Endothelial cell of umbilical vein (primary cell): Measurements from ENCODE around the gene SHC1. TPM values are rescaled to one million over a fixed set of nuclear protein-coding genes. Genes with fewer than 3 reads are reported as not detected.

ENCODE experiments used
- BruUV-seq: library from RNA; stranded (reverse); fragments of 400-500 nt; replicated peaks from 2 replicates; lab custom pipeline; 2021; lab: Mats Ljungman, UMichigan
- CTCF ChIA-PET: fragments of 300-600, 350-600 bp; sonication (Branson Sonifier 250); formaldehyde crosslinking; loops from one replicate; lab custom pipeline; 2021; ENCODE audit warnings: antibody characterized with exemption, inconsistent platforms; lab: Charles Lee
- POLR2A ChIA-PET: fragments of 300-600, 350-600 bp; sonication (Branson Sonifier 250); formaldehyde crosslinking; loops from one replicate; lab custom pipeline; 2021; ENCODE audit warnings: antibody characterized with exemption, inconsistent platforms; lab: Charles Lee
- DNase-seq: peaks from one replicate; pipeline ENCODE4 v3.0.0-alpha.2; 2011; ENCODE audit warnings: low read depth, low spot score
- FAIRE-seq: peaks from 2 replicates; lab custom pipeline; 2011; peaks lifted over from hg19 to GRCh38; lab: Jason Lieb, UNC
- H2AFZ ChIP-seq: 2 replicates; pipeline ENCODE4 v1.6.0; 2012; ENCODE audit warnings: low read depth, low read length, control low read depth, inconsistent platforms
- H3K27ac ChIP-seq: 2 replicates; pipeline ENCODE4 v1.5.1; 2011; ENCODE audit warnings: low read depth, mild to moderate bottlenecking, control low read depth, low read length, moderate library complexity; ENCODE audit not compliant: insufficient read depth
- H3K27me3 ChIP-seq, 2 experiments: 2 replicates each; pipeline versions ENCODE4 v1.6.0 to v1.6.1; 2011; ENCODE audit warnings: low read length in 2 of 2, mixed read lengths in 1 of 2; ENCODE audit not compliant: control insufficient read depth in 2 of 2, insufficient read depth in 2 of 2
- H3K36me3 ChIP-seq, 2 experiments: 2 replicates in 1 of 2; 3 replicates in 1 of 2; pipeline ENCODE4 v1.5.1; 2011; ENCODE audit warnings: low read length in 2 of 2, mild to moderate bottlenecking in 1 of 2, moderate library complexity in 1 of 2; ENCODE audit not compliant: control insufficient read depth in 2 of 2, insufficient read depth in 2 of 2; ENCODE audit errors: extremely low read depth in 1 of 2
- H3K4me1 ChIP-seq: 3 replicates; pipeline ENCODE4 v1.5.1; 2011; ENCODE audit warnings: mild to moderate bottlenecking, low read length; ENCODE audit not compliant: control insufficient read depth, insufficient read depth; ENCODE audit errors: extremely low read depth
- H3K4me2 ChIP-seq: 2 replicates; pipeline ENCODE4 v1.6.1; 2011; ENCODE audit warnings: low read length, control low read depth, mixed read lengths; ENCODE audit not compliant: insufficient read depth
- H3K4me3 ChIP-seq, 3 experiments: fragments of 200-600 bp in 1 of 3; sonication (generic), shearing (Covaris generic) in 1 of 3; replicated peaks in 1 of 3; 2 replicates each; pipeline ENCODE4 v1.5.1; 2011 to 2016; ENCODE audit warnings: control low read depth in 3 of 3, low read length in 3 of 3, mild to moderate bottlenecking in 2 of 3, inconsistent platforms in 1 of 3, low read depth in 1 of 3, moderate library complexity in 1 of 3; ENCODE audit not compliant: insufficient read depth in 1 of 3
- H3K79me2 ChIP-seq: 2 replicates; pipeline ENCODE4 v1.6.0; 2012; ENCODE audit warnings: low read length, inconsistent platforms; ENCODE audit not compliant: control insufficient read depth, insufficient read depth
- H3K9ac ChIP-seq: replicated peaks from 2 replicates; pipeline ENCODE3; 2011; ENCODE audit warnings: low read length, control low read depth; ENCODE audit not compliant: insufficient read depth; ENCODE audit errors: extremely low read depth
- H3K9me1 ChIP-seq: replicated peaks from 3 replicates; pipeline ENCODE4 v1.6.0; 2011; ENCODE audit warnings: mild to moderate bottlenecking, low read length; ENCODE audit not compliant: control insufficient read depth, insufficient read depth; ENCODE audit errors: extremely low read depth
- H3K9me3 ChIP-seq: replicated peaks from 2 replicates; pipeline ENCODE4 v1.5.1; 2012; ENCODE audit warnings: low read length, inconsistent platforms; ENCODE audit not compliant: control insufficient read depth, insufficient read depth
- H4K20me1 ChIP-seq: replicated peaks from 2 replicates; pipeline ENCODE3; 2011; ENCODE audit warnings: mild to moderate bottlenecking, low read length; ENCODE audit not compliant: control insufficient read depth, insufficient read depth; ENCODE audit errors: extremely low read depth
- CTCF ChIP-seq, 2 donors: IDR thresholded peaks; 1 replicate in 1 of 2; 2 replicates in 1 of 2; pipeline ENCODE4 v1.5.1; 2011; ENCODE audit warnings: low read length in 2 of 2, mild to moderate bottlenecking in 2 of 2, moderate library complexity in 2 of 2, control low read depth in 1 of 2, inconsistent platforms in 1 of 2, low read depth in 1 of 2; ENCODE audit not compliant: insufficient read depth in 1 of 2; ENCODE audit errors: extremely low read depth in 1 of 2
- EZH2 ChIP-seq: IDR thresholded peaks from 2 replicates; pipeline ENCODE4 v1.6.1; 2012; ENCODE audit warnings: borderline replicate concordance, low read depth, mild to moderate bottlenecking, moderate library complexity, low read length, inconsistent platforms; ENCODE audit not compliant: severe bottlenecking
- FOS ChIP-seq: IDR thresholded peaks from 2 replicates; pipeline ENCODE4 v1.6.1; 2011; ENCODE audit warnings: mild to moderate bottlenecking, low read length, moderate library complexity, borderline replicate concordance; ENCODE audit not compliant: insufficient read depth
- GATA2 ChIP-seq: IDR thresholded peaks from 2 replicates; pipeline ENCODE4 v1.7.0; 2011; ENCODE audit warnings: low read depth, mild to moderate bottlenecking, moderate library complexity, mixed read lengths, low read length; ENCODE audit not compliant: insufficient read length, insufficient read depth
- MAX ChIP-seq: IDR thresholded peaks from 2 replicates; pipeline ENCODE4 v1.6.1; 2011; ENCODE audit not compliant: insufficient read depth, insufficient read length
- MYC ChIP-seq: IDR thresholded peaks from one replicate; pipeline ENCODE4 v1.6.1; 2011; ENCODE audit warnings: mild to moderate bottlenecking, low read depth, low read length
- POLR2A ChIP-seq: IDR thresholded peaks from 2 replicates; pipeline ENCODE4 v1.6.1; 2012; ENCODE audit warnings: low read depth, mild to moderate bottlenecking, control low read depth, low read length
- POLR2AphosphoS5 ChIP-seq: IDR thresholded peaks from 2 replicates; pipeline ENCODE4 v1.6.1; 2012; ENCODE audit warnings: low read depth, mild to moderate bottlenecking, control low read depth, low read length, moderate library complexity; ENCODE audit not compliant: insufficient read depth
- dilution Hi-C: fragments of 300-500 bp; cut with MboI; formaldehyde crosslinking; loops from one replicate; pipeline ENCODE4 v1.15.0; 2019; ENCODE audit warnings: low sequenced_read_pairs; ENCODE audit not compliant: extremely low pct_ligation_motif_present
- intact Hi-C: fragments of 100-400 bp; cut with micrococcal nuclease; formaldehyde crosslinking; loops from one replicate; pipeline ENCODE4 v1.10.0; 2022
- polyA plus RNA-seq, 4 experiments: library from polyadenylated mRNA; depleted of rRNA in 3 of 4; stranded (reverse) in 3 of 4; unstranded in 1 of 4; fragments of >200 nt; gene quantifications; 2 replicates each; pipeline versions ENCODE4 v1.2.1 to v1.2.3, GENCODE V29; 2011 to 2012; ENCODE audit warnings: missing spikeins in 1 of 4
- total RNA-seq: library from RNA; stranded (reverse); gene quantifications from 2 replicates; pipeline ENCODE4 v1.2.3, GENCODE V29; 2021

SHC1 gene
- total and polyA plus RNA-seq, 2 donors (not counting 3 experiments of a cell fraction or from before 2014, with no cell fraction given): 316 to 324 TPM

DNA sequence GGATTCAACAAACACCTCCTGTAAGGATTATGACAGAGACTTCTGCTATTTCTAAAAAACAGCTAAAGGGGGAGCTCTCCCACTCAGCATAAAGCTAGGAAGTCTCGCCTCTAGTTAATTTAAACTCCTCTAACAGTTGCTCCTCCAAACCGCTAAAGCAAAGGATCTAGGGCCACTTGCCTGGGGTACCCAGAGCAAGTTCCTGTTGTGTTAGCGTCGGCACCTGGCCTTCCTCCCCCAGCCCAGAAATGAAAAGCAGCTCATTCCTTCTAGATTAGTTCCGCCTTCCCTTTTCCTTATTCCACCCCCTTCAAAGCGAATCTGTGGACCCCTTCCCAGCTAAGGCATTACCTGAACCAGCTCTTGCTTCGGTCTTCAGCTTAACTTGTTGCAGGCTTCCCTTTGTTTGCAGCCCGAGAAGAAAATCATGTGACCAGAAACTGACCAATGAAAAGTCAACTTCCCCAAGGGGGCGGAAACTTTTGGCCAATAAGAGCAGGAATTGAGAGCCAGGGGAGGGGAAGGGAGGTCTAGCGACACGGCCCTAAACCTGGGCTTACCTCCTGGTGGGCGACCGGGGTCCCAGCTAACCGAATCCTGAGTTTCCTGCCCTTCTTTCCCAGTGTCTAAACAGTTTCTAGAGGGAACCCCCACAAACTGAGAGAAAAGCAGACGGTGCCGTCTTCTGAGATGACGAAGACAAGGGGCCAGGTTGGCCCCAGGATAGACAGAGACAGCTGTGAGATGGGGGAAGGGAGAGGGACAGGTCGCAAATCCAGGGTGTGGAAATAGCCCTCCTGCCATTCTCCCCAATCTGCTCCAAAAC, 14.6 kb downstream of the SHC1 start, which contains the start of gene PBXIP1:
Gene PBXIP1, minus strand, starts transcription at position 382 of the 826 bp plus-strand sequence. CDS start 2,378 bp downstream, outside the sequence.
- no peaks in the 10 kb centered on the region for H3K9me3 ChIP-seq
- CTCF ChIA-PET: interaction anchor here (0.8 to 2.6 kb wide), 20 partner anchors 14 to 396 kb away, joined by 3 to 37 read pairs (median 6); partner anchors contain the start of genes ADAM15, FLAD1, LENEP and PMVK
- H3K36me3 ChIP-seq: peaks cover 0 to 14% of the 10 kb centered on the region in 2 experiments
- H3K79me2 ChIP-seq: peaks cover 6% of the 10 kb centered on the region
- peak within 1 kb of the TSS; percentile 80 for H2AFZ ChIP-seq
- H3K4me2 ChIP-seq: peak within 1 kb of the TSS; percentile 83
- peak within 1 kb of the TSS; percentile 69 for H3K27ac ChIP-seq
- intact Hi-C loops: loop anchor here (1.0 to 2.0 kb wide), 5 partner anchors 17 to 397 kb away; partner anchors contain the start of genes PMVK and ZBTB7B
- H3K4me3 ChIP-seq: peak within 1 kb of the TSS; percentile 19 to 76 (median 57)
- POLR2A ChIA-PET: interaction anchor here (0.5 to 1.4 kb wide), 6 partner anchors 9 to 43 kb away, joined by 3 to 5 read pairs (median 4); partner anchors contain the start of gene PMVK
- FAIRE-seq: peak; percentile 98
- peak; percentile 98 for DNase-seq
- H3K27me3 ChIP-seq: no peaks in the 10 kb centered on the region
- dilution Hi-C loops: no loop called here
- H4K20me1 ChIP-seq: no peaks in the 10 kb centered on the region
- no peaks in the 10 kb centered on the region for H3K9me1 ChIP-seq
- BruUV-seq: no TSS peak
- TF ChIP-seq GATA2 (no peak), FOS (no peak), MAX (no peak), CTCF (IDR thresholded peaks at IDR 0.05; ENCODE audit: extremely low read depth in 1 of 2, insufficient read depth in 1 of 2, low read depth in 1 of 2, low read length in 2 of 2) (peak; percentile 12 to 33), POLR2AphosphoS5 (no peak), EZH2 (no peak), MYC (no peak), POLR2A (no peak)
- H3K4me1 ChIP-seq: peaks cover 26% of the 10 kb centered on the region
- peak within 1 kb of the TSS; percentile 92 for H3K9ac ChIP-seq
